Adrenal gland (tissue), 5 donors: ENCODE data around the gene RASGEF1C.

Experiments used
- POLR2A ChIP-seq, 2 donors: fragments of 450-650 bp; IDR thresholded peaks; one replicate each; pipeline ENCODE4 v1.6.1; 2017; ENCODE audit warnings: antibody characterized with exemption in 2 of 2, mild to moderate bottlenecking in 2 of 2, moderate library complexity in 1 of 2
- TF ChIP-seq, protein P1 (sequence below), 6 experiments: fragments of 450-650 bp in 4 of 6; fragments of 200-600 bp in 2 of 6; sonication (generic) in 1 of 6; IDR thresholded peaks; 1 replicate in 5 of 6; 2 replicates in 1 of 6; pipeline versions ENCODE4 v1.5.1 to v1.8.0; 2016 to 2021; ENCODE audit warnings: antibody characterized with exemption in 6 of 6, mild to moderate bottlenecking in 2 of 6, moderate library complexity in 1 of 6
- donor health status: DM: no; HTN: no; CAD: no.

DNA sequence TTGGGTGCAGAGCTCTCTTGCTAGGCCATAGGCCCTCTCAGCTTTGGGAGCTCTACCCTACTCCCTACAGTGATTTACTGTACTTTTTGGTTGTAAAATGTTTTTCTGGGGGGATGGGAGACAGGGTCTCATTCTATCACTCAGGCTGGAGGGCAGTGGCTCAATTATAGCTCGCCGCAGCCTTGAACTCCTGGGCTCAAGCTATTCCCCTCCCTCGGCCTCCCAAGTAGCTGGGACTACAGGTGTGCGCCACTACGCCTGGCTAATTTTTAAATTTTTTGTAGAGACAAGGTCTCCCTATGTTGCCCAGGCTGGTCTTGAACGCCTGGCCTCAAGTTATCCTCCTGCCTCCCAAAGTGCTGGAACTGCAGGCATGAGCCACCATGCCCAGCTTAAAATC is 115.8 kb downstream of the RASGEF1C start:
- TF ChIP-seq, protein P1, sequence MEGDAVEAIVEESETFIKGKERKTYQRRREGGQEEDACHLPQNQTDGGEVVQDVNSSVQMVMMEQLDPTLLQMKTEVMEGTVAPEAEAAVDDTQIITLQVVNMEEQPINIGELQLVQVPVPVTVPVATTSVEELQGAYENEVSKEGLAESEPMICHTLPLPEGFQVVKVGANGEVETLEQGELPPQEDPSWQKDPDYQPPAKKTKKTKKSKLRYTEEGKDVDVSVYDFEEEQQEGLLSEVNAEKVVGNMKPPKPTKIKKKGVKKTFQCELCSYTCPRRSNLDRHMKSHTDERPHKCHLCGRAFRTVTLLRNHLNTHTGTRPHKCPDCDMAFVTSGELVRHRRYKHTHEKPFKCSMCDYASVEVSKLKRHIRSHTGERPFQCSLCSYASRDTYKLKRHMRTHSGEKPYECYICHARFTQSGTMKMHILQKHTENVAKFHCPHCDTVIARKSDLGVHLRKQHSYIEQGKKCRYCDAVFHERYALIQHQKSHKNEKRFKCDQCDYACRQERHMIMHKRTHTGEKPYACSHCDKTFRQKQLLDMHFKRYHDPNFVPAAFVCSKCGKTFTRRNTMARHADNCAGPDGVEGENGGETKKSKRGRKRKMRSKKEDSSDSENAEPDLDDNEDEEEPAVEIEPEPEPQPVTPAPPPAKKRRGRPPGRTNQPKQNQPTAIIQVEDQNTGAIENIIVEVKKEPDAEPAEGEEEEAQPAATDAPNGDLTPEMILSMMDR (IDR thresholded peaks at IDR 0.05): no peak
- TF ChIP-seq POLR2A (IDR thresholded peaks at IDR 0.05): no peak
